Tibial nerve (tissue), 4 donors: ENCODE results near the gene MOSMO.

Experiments used
- CTCF ChIP-seq, 5 experiments: fragments of 200-600 bp in 3 of 5; fragments of 450-650 bp in 2 of 5; sonication (generic) in 3 of 5; IDR thresholded peaks; one replicate each; pipeline ENCODE4 v1.5.1; 2016 to 2019; ENCODE audit warnings: antibody characterized with exemption in 5 of 5, mild to moderate bottlenecking in 3 of 5, moderate library complexity in 2 of 5
- EP300 ChIP-seq, 2 donors: sonication (generic); formaldehyde crosslinking; IDR thresholded peaks; one replicate each; pipeline ENCODE4 v1.6.1; 2017; ENCODE audit warnings: antibody characterized with exemption in 2 of 2, mild to moderate bottlenecking in 1 of 2

GRCh38 chr16:22078656-22079055, 70.7 kb downstream of the MOSMO start:
- TF ChIP-seq CTCF (IDR thresholded peaks at IDR 0.05) (no peak), EP300 (IDR thresholded peaks at IDR 0.05) (no peak)
